Heart left ventricle (tissue), 13 donors: ENCODE measurements around the gene CTNNA3.

ENCODE experiments used
- POLR2A ChIP-seq, 2 donors: fragments of 450-650 bp; IDR thresholded peaks; one replicate each; pipeline ENCODE4 v1.6.1; 2017; ENCODE audit warnings: antibody characterized with exemption in 2 of 2, mild to moderate bottlenecking in 2 of 2, moderate library complexity in 2 of 2
- TF ChIP-seq, protein P1 (sequence below), 12 donors: fragments of 200-600 bp; sonication (generic) in 4 of 12; IDR thresholded peaks; one replicate each; pipeline versions ENCODE4 v1.5.0 to v1.8.0; 2018 to 2022; ENCODE audit warnings: antibody characterized with exemption in 12 of 12, mild to moderate bottlenecking in 5 of 12
- donor health status: ischemic (EF 13 %, LVEDD 7.1; RV severe dilation, severe dysfunction).
- donor health status: DM: no; HTN: yes; CAD: no.
- donor health status: DM: no; HTN: no; CAD: no.
- donor health status: ischemic (EF 25% LVEDD 6.9; RV normal size, moderate dysfunction).
- donor health status: ischemic (EF 25% LVEDD 5.7; RV mildly dilated, moderate dysfunction).
- donor health status: ischemic (EF 35%, LVEDD 5.7; RV mildly dilated, moderate dysfunction).
- donor health status: nonischemic (EF 11% LVEDD 7.7; RV severe dilation, severe dysfunction).
- donor health status: DM: yes; HTN: yes; CAD: no.
- donor health status: PGD.
- donor health status: ischemic (EF 29% LVEDD 5.4; RV normal size, mild dysfunction).
- donor health status: nonischemic (EF 23%, LVEDD 6.1; RV moderate dilation, normal function).

DNA sequence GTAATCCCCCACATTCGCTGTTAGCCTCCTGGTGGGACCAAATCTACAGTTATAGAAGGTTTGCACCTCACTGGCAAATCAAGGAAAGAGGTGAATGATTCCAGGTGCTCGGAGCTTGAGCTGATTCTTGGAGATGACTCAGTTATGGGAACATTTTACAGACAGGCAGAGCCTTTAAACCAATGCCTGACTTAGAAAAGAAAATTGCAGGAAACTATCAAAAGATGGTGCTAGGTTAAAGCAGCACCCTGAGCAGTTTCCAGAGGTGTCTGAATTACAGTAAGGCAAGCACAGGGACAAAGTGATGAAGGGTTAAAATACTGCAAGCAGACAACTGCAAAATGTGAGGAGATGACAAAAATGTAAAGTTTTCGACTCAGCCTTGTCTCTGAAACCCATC is 767.2 kb downstream of the CTNNA3 start:
- no peak for TF ChIP-seq POLR2A (IDR thresholded peaks at IDR 0.05)
- TF ChIP-seq, protein P1, sequence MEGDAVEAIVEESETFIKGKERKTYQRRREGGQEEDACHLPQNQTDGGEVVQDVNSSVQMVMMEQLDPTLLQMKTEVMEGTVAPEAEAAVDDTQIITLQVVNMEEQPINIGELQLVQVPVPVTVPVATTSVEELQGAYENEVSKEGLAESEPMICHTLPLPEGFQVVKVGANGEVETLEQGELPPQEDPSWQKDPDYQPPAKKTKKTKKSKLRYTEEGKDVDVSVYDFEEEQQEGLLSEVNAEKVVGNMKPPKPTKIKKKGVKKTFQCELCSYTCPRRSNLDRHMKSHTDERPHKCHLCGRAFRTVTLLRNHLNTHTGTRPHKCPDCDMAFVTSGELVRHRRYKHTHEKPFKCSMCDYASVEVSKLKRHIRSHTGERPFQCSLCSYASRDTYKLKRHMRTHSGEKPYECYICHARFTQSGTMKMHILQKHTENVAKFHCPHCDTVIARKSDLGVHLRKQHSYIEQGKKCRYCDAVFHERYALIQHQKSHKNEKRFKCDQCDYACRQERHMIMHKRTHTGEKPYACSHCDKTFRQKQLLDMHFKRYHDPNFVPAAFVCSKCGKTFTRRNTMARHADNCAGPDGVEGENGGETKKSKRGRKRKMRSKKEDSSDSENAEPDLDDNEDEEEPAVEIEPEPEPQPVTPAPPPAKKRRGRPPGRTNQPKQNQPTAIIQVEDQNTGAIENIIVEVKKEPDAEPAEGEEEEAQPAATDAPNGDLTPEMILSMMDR (IDR thresholded peaks at IDR 0.05): no peak
